ENCODE results near the gene TCF7L2. TPM values are rescaled to one million over a fixed set of nuclear protein-coding genes. Genes with fewer than 3 reads are reported as not detected.

Gene TCF7L2
- polyA plus RNA-seq, 1 donor from 2014 or later = 1.7 TPM

DNA sequence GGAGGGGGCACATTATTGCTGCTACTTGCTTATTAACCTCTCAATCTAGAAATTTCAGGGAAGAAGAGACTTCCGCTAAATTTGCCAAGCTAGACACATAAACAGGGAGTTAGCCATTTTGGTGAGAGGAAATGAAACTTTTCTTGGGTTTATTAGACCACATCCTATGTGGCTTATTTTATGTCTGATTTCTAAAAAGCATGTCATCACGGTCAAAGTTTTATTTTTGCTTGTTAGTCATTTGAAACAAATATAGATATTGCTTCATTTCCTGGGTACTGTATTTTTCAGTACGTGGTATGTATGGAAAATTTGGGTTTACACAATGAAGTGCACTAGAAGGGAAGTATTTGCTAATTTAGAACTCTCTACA is 144.1 kb downstream of the TCF7L2 start:
- Histone ChIP-seq H3K4me3 (ENCODE audit: low read length) (no peak overlapping the region), H3K9me3 (ENCODE audit: low read length) (no peaks in the 10 kb centered on the region), H3F3A (ENCODE audit: insufficient read depth, low read length, poor library complexity, severe bottlenecking) (no peaks in the 10 kb centered on the region), H3K27me3 (ENCODE audit: insufficient read depth, low read depth, low read length) (no peaks in the 10 kb centered on the region), H3K9ac (ENCODE audit: low read length) (no peak overlapping the region), H3K36me3 (ENCODE audit: insufficient read depth, low read length) (no peaks in the 10 kb centered on the region), H4K20me1 (ENCODE audit: insufficient read depth) (no peaks in the 10 kb centered on the region), H3K4me2 (ENCODE audit: low read length) (no peak overlapping the region), H3K9me2 (ENCODE audit: insufficient read depth, low read length) (no peaks in the 10 kb centered on the region), H3K79me2 (replicated peaks; ENCODE audit: insufficient read depth, low read length) (no peaks in the 10 kb centered on the region), H3K27ac (ENCODE audit: low read length) (no peak overlapping the region), H2AFZ (ENCODE audit: low read depth, low read length) (no peak overlapping the region)
- TF ChIP-seq SMC3 (conservative IDR thresholded peaks at IDR 0.05; ENCODE audit: poor library complexity) (no peak), MXI1 (conservative IDR thresholded peaks at IDR 0.05; ENCODE audit: poor library complexity, severe bottlenecking) (no peak), EZH2 (IDR thresholded peaks at IDR 0.05; ENCODE audit: borderline replicate concordance, insufficient read depth, low read length, poor library complexity, severe bottlenecking) (no peak), TAF1 (IDR thresholded peaks at IDR 0.05; ENCODE audit: low read depth) (no peak), POLR2AphosphoS5 (IDR thresholded peaks at IDR 0.05) (no peak)
- TF ChIP-seq, protein P1, sequence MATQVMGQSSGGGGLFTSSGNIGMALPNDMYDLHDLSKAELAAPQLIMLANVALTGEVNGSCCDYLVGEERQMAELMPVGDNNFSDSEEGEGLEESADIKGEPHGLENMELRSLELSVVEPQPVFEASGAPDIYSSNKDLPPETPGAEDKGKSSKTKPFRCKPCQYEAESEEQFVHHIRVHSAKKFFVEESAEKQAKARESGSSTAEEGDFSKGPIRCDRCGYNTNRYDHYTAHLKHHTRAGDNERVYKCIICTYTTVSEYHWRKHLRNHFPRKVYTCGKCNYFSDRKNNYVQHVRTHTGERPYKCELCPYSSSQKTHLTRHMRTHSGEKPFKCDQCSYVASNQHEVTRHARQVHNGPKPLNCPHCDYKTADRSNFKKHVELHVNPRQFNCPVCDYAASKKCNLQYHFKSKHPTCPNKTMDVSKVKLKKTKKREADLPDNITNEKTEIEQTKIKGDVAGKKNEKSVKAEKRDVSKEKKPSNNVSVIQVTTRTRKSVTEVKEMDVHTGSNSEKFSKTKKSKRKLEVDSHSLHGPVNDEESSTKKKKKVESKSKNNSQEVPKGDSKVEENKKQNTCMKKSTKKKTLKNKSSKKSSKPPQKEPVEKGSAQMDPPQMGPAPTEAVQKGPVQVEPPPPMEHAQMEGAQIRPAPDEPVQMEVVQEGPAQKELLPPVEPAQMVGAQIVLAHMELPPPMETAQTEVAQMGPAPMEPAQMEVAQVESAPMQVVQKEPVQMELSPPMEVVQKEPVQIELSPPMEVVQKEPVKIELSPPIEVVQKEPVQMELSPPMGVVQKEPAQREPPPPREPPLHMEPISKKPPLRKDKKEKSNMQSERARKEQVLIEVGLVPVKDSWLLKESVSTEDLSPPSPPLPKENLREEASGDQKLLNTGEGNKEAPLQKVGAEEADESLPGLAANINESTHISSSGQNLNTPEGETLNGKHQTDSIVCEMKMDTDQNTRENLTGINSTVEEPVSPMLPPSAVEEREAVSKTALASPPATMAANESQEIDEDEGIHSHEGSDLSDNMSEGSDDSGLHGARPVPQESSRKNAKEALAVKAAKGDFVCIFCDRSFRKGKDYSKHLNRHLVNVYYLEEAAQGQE (IDR thresholded peaks at IDR 0.05; ENCODE audit: borderline replicate concordance) = no peak

DNA sequence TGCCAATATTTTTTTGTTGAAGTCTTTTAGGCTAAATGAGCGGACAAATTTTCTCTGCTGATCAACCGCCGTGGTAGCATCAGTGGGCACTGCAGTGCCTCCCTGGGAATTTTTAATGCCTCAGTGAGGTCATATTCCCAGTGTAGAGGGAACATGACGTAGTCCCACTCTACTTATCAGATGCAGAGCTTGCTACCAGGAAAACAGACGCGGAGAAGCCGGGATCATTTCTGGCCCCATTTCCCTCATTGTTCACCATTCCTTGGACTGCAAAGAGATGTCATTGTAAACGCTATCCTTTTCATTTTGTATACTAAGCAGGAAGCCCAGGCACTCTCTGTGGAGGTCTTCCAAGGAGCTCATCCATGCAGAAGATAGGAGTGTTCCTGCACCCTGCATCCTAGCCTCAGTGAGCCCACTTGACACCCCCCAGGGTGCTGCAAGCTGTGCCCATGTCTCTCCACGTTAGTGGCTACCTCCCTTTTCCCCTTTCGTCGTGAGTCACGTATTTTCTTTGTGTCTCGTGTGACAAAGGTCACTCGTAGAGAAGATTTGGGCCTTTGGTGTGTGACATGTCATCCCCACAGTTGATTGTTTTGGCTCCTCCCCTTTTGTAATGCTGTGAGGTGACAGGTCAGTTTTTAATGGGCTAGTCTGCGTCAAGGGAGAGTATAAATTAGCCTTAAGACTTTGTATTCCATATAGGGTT is 145.5 kb downstream of the TCF7L2 start:
- no peaks in the 10 kb centered on the region for H3K36me3 ChIP-seq (ENCODE audit: insufficient read depth, low read length)
- H4K20me1 ChIP-seq (ENCODE audit: insufficient read depth) = no peaks in the 10 kb centered on the region
- no peak for TF ChIP-seq SMC3 (conservative IDR thresholded peaks at IDR 0.05; ENCODE audit: poor library complexity)
- TF ChIP-seq EP300 (conservative IDR thresholded peaks at IDR 0.05; ENCODE audit: poor library complexity, severe bottlenecking) = no peak
- TF ChIP-seq RAD21 (conservative IDR thresholded peaks at IDR 0.05) = no peak
- no peak for TF ChIP-seq POLR2AphosphoS5 (IDR thresholded peaks at IDR 0.05)
- TF ChIP-seq MXI1 (conservative IDR thresholded peaks at IDR 0.05; ENCODE audit: poor library complexity, severe bottlenecking) = no peak
- no peak for TF ChIP-seq TAF1 (IDR thresholded peaks at IDR 0.05; ENCODE audit: low read depth)
- TF ChIP-seq, protein P1 (IDR thresholded peaks at IDR 0.05; ENCODE audit: borderline replicate concordance) = no peak
- no peak for TF ChIP-seq EZH2 (IDR thresholded peaks at IDR 0.05; ENCODE audit: borderline replicate concordance, insufficient read depth, low read length, poor library complexity, severe bottlenecking)
- TF ChIP-seq, protein P2, sequence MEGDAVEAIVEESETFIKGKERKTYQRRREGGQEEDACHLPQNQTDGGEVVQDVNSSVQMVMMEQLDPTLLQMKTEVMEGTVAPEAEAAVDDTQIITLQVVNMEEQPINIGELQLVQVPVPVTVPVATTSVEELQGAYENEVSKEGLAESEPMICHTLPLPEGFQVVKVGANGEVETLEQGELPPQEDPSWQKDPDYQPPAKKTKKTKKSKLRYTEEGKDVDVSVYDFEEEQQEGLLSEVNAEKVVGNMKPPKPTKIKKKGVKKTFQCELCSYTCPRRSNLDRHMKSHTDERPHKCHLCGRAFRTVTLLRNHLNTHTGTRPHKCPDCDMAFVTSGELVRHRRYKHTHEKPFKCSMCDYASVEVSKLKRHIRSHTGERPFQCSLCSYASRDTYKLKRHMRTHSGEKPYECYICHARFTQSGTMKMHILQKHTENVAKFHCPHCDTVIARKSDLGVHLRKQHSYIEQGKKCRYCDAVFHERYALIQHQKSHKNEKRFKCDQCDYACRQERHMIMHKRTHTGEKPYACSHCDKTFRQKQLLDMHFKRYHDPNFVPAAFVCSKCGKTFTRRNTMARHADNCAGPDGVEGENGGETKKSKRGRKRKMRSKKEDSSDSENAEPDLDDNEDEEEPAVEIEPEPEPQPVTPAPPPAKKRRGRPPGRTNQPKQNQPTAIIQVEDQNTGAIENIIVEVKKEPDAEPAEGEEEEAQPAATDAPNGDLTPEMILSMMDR (IDR thresholded peaks at IDR 0.05; ENCODE audit: poor library complexity, severe bottlenecking) = no peak
- no peak overlapping the region for H3K4me3 ChIP-seq (ENCODE audit: low read length)
- H3K4me2 ChIP-seq (ENCODE audit: low read length) = no peak overlapping the region
- no peaks in the 10 kb centered on the region for H3K9me2 ChIP-seq (ENCODE audit: insufficient read depth, low read length)
- H3K79me2 ChIP-seq (replicated peaks; ENCODE audit: insufficient read depth, low read length) = no peaks in the 10 kb centered on the region
- no peaks in the 10 kb centered on the region for H3F3A ChIP-seq (ENCODE audit: insufficient read depth, low read length, poor library complexity, severe bottlenecking)
- H3K27ac ChIP-seq (ENCODE audit: low read length) = no peak overlapping the region
- no peaks in the 10 kb centered on the region for H3K9me3 ChIP-seq (ENCODE audit: low read length)
- H3K27me3 ChIP-seq (ENCODE audit: insufficient read depth, low read depth, low read length) = no peaks in the 10 kb centered on the region
- H3K9ac ChIP-seq (ENCODE audit: low read length) = no peak overlapping the region
- H2AFZ ChIP-seq (ENCODE audit: low read depth, low read length) = no peak overlapping the region
